Measurements from ENCODE around the gene MRPS34.

Gene MRPS34

GRCh38 chr16:1724491-1724890, 48.4 kb downstream of the MRPS34 start:
- DNase-seq: no peak

GRCh38 chr16:1723450-1724147, 49.3 kb downstream of the MRPS34 start:
- DNase-seq: peak; percentile 44

Data from KG1 (cell line).